OCI-LY7 (cell line): Measurements from ENCODE around the gene TULP4.

Experiments used
- CTCF ChIP-seq: fragments of 200-600 bp; sonication (generic); conservative IDR thresholded peaks from 2 replicates; pipeline ENCODE4 v1.5.1; 2014; ENCODE audit warnings: mild to moderate bottlenecking, antibody characterized with exemption, low read length, moderate library complexity, mixed read lengths
- EZH2phosphoT487 ChIP-seq: fragments of 200-600 bp; sonication (generic); IDR thresholded peaks from 2 replicates; pipeline ENCODE4 v1.6.1; 2018; ENCODE audit warnings: low read depth, borderline replicate concordance, mild to moderate bottlenecking, mixed run types, antibody characterized with exemption, low read length, moderate library complexity, mixed read lengths

DNA sequence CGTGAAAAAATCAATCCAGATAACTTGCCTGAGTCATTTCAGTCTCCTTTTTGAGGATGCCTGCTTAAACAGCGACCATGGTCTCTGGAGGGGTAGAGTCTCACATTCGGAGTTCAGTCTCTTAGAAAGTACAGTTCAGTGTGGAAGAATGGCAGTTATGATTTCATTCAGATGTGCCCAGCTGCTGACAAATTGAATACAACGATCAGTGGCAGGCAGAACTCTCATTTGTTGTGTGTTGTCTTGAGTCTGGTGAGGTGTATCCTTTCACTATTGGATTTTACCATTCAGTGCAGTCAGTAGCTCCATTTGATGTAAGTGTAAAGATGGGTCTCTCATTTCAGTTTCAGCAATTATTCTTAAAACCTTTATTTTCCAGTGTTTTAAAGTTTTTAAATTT is 639 bp upstream of the TULP4 start:
- no peak for TF ChIP-seq EZH2phosphoT487
- TF ChIP-seq CTCF: no peak
